Epithelial cell of esophagus (primary cell): ENCODE data around the gene ACER3.

Source experiments
- DNase-seq: peaks from one replicate; pipeline ENCODE4 v3.0.0; 2010; ENCODE audit warnings: low read depth
- H3K4me3 ChIP-seq: 2 replicates; pipeline ENCODE4 v1.5.1; 2011; ENCODE audit warnings: mild to moderate bottlenecking, low read length, control low read depth
- TF ChIP-seq, protein P1 (sequence below): IDR thresholded peaks from 2 replicates; pipeline ENCODE4 v1.5.1; 2011; ENCODE audit warnings: low read depth, mild to moderate bottlenecking, low read length, control low read depth, inconsistent platforms; ENCODE audit not compliant: insufficient read depth; ENCODE audit errors: missing control alignments

ACER3 gene

DNA sequence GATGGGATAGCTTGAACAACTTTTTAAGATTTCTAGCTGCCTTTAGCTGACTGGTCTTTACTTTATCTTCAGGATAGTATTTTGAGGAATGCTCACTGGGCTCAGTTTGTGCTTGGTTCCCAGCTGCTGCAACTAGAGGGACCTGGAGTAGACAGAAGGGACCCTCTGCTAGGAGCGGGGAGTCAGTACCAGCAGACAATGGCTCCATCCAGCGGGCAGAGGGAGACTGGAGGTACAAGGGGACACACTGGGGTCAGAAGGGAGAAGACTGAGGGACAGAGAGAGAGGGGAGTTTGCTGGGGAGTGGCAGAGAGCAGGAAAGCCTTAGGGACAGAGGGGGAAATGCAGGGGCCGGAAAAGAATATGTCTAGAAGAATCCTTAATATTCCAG lies 22.0 kb upstream of the ACER3 start:
- H3K4me3 ChIP-seq: no peak overlapping the region
- TF ChIP-seq, protein P1, sequence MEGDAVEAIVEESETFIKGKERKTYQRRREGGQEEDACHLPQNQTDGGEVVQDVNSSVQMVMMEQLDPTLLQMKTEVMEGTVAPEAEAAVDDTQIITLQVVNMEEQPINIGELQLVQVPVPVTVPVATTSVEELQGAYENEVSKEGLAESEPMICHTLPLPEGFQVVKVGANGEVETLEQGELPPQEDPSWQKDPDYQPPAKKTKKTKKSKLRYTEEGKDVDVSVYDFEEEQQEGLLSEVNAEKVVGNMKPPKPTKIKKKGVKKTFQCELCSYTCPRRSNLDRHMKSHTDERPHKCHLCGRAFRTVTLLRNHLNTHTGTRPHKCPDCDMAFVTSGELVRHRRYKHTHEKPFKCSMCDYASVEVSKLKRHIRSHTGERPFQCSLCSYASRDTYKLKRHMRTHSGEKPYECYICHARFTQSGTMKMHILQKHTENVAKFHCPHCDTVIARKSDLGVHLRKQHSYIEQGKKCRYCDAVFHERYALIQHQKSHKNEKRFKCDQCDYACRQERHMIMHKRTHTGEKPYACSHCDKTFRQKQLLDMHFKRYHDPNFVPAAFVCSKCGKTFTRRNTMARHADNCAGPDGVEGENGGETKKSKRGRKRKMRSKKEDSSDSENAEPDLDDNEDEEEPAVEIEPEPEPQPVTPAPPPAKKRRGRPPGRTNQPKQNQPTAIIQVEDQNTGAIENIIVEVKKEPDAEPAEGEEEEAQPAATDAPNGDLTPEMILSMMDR: no peak
- DNase-seq: no peak

DNA sequence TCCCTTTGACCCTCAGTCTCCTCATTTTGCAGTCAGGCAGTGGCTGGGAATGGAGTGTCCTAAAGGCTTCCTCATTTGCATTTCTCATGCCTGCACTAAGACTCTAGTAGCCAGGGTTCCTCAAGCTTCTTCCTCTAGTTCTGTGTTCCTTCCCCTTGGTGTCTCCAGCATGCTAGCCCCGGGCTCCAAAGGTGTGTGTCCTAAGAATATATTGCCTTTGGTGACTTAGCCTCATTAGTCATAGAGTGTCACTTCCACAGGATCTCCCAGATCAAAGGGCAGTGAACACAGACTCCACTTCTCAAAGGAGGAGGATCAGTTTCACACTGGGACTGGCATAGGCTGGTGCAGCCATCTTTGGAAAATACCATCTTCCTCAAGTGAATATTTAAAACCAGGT lies 21.4 kb upstream of the ACER3 start:
- no peak overlapping the region for H3K4me3 ChIP-seq
- TF ChIP-seq, protein P1: no peak
- no peak for DNase-seq

DNA sequence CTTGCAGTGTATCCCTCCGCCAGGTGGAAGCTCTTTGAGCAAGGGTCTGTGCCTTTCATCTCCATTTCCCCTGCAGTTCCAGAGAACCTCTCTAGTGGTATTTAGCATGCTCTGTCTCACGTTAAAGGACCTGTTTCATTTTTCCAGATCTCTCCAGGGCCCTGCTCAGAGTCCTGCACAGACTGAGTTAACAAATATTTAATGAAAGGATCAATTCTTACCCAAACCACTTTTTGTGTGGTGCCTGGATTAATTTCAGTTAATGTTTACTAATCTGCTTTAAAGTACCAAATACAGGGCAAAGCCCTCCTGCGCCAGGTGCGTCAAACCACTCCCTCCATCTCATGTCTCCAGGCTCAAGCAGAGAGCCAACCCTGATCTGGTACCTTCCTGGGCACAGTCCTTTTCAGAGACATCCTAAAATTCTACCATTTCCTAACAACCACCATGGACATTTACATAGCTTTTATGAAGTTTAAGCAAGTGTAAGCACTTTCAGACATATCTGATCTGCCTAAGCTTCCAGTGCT lies 18.7 kb upstream of the ACER3 start:
- no peak for DNase-seq
- H3K4me3 ChIP-seq: no peak overlapping the region
- TF ChIP-seq, protein P1: no peak

DNA sequence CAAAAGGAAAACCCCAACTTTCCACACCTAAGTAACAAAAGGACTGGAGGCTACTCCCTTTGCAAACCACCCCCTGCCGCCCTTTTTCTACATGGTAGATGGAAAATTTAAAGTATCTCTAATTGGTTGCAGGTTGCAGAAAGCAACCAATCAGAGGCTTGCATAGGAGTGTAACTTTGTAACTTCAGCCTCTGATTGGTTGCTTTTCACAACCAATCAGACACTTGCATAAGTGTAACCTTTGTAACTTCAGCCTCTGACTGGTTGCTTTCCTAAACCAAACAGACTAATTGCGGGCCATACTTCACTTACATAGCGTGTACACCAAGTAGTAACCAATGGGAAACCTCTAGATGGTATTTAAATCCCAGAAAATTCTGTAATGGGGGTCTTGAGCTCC lies 16.8 kb upstream of the ACER3 start:
- TF ChIP-seq, protein P1: no peak
- no peak for DNase-seq
- H3K4me3 ChIP-seq: no peak overlapping the region

DNA sequence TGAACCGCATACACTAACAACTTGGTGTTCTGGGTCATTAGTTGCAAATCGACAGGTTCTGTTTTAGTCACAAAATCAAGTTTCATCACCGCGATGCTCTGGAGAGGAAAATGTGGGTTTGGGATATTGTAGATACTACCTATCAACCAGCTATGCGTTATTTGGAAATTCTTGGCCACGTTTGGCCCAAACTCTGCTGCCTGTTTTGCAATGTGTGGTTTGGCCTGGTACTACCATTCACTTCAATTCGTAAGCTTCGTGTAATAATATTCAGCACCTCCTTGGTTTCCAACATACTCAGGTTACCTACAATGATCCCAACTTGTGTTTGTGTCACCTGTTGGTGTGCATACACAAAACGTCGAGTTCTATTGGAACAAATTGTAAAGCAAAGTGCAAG lies 16.2 kb upstream of the ACER3 start:
- TF ChIP-seq, protein P1: no peak
- no peak for DNase-seq
- no peak overlapping the region for H3K4me3 ChIP-seq

DNA sequence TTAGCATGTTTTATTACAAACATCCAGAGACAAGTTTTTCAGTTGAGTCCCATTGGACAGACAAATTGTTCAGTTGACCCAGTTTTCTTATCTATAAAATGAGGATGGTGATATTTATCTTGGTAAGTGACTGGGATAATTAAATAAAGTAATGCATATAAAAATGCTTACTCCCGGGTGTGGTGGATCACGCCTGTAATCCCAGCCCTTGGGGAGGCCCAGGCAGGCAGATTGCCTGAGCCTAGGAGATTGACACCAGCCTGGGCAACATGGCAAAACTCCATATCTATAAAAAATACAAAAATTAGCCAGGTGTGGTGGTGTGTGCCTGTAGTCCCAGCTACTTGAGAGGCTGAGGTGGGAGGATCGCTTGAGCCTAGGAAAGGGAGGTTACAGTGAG lies 15.6 kb upstream of the ACER3 start:
- H3K4me3 ChIP-seq: no peak overlapping the region
- TF ChIP-seq, protein P1: no peak
- no peak for DNase-seq

DNA sequence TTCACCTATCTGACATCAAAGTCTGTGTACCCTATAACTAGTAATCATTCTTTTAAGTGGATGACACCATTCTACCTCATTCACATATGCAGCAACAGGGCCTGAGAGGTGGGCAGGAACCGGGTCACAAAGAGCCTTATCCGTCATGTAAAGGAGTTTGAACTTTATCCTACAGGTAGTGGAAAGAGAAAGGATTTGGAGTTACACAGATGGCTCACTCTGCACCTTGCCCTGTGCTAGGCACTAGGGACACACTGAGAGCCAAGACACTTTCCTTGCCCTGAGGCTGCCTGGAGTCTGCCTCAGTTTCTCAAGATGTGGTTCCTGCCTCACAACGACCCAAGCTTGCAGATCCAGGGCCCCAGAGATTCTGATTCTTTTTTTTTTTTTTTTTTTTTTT lies 14.3 kb upstream of the ACER3 start:
- DNase-seq: no peak
- no peak overlapping the region for H3K4me3 ChIP-seq
- TF ChIP-seq, protein P1: no peak
